NCI-H2171 treated with DMSO at 0.1 percent for 48 hours (cell line): ENCODE data around the gene ANAPC16.
"Not testable (repeated sequence)": the region's sequence is repeated elsewhere in the genome, so short reads cannot be mapped to it uniquely, and the experiment has no call there.

ENCODE experiments used
- DNase-seq: peaks from one replicate; lab custom pipeline; 2025; lab: John Stamatoyannopoulos, UW

The ANAPC16 gene

DNA sequence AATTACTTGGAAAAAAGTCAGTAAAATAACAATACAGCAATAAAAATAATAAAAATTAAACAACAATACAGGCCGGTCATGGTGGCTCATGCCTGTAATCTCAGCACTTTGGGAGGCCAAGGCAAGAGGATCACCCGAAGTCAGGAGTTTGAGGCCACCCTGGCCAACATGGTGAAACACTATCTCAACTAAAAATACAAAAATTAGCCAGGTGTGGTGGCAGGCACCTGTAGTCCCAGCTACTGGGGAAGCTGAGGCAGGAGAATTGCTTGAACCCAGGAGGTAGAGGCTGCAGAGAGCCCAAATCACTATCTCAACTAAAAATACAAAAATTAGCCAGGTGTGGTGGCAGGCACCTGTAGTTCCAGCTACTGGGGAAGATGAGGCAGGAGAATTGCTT, 4.0 kb upstream of the ANAPC16 start:
- DNase-seq, result not testable (repeated sequence)

DNA sequence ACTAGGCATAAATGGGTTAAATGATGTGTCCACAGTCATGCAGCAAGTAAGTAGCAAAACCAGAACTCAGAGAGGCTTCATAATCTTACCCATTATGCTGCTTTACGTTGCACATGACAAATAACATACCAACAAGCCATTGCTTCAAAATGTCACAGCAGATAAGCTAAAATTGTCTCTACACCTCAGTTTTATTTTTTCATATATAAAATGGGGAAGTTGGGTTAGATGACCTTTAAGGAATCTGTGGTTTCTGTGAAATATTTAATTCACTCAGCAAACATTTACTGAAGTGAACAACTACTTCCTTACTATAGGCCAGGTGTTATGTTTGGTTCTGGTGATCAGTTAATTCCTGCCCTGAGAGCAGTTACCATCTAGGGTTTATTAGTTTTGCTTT, 2.5 kb downstream of the ANAPC16 start:
- no peak for DNase-seq

DNA sequence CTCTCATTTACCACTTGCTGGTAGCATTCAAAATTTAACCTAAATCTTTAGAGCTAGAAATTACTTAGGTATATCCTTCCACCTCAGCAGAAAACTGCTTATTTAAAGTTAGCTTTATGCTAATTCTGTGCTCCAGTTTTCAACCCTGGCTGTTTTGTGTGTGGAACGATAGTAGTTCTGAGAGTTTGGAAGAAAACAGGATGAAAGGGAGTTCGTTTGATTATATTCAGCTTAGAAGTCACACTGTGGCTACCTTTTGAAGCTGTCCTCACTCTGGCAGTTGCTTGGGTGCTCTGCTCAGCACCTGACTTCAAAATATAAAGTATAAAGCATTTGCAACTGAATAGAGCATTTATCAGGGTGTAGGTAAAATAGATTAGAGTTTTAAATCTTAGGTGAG, 2.9 kb downstream of the ANAPC16 start:
- no peak for DNase-seq

DNA sequence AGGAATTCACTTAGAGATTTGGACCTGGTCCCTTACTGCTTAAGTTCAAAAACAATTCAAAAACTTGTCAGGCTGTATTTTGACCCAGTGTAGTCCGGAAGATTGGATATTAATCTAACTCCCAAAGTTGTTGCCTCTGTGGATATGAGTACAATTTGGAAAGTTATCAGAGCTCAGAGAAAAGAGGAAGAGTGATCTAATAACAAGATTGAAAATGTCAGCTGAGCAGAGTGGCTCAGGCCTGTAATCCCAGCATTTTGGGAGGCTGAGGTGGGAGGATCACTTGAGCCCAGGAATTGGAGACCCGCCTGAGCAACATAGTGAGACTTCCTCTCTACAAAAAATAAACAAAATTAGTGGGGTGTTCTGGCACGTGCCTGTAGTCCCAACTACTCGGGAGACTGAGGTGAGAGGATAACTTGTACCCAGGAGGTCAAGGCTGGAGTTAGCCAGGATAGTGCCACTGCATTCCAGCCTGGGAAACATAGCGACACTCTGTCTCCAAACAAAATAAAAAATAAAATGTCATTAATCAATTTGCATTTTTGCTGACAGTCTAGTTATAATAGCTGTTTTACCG, 3.5 kb downstream of the ANAPC16 start:
- no peak for DNase-seq

DNA sequence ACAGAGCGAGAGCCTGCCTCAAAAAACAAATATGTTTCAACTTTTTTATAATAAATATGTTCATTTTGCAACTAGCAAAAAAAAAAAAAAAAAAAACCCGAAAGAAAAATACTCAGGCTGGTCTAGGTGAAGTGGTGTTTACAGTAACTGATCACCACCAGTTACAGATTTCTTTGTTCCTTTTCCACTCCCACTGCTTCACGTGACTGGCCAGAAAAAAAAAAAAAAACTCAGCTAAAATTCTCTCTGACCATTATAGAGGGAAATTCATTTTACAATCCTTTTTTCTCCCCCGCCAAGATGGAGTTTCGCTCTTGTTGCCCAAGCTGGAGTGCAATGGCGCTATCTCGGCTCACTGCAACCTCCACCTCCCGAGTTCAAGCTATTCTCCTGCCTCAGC, 4.8 kb downstream of the ANAPC16 start:
- no peak for DNase-seq

DNA sequence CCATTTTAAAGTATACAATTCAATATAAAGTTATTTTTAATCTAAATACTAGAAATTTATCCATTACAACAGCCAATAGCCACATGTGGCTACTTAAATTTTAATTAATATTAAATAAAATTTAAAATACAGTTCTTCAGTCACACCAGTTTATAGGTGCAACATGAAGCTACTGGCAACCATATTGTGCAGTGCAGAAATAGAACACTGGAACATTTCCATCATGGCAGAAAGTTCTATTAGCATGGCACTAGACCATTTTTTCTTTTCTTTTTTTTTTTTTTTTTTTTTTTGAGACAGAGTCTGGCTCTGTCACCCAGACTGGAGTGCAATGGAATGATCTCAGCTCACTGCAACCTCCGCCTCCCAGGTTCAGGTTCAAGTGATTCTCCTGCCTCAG, 5.5 kb downstream of the ANAPC16 start:
- no peak for DNase-seq

DNA sequence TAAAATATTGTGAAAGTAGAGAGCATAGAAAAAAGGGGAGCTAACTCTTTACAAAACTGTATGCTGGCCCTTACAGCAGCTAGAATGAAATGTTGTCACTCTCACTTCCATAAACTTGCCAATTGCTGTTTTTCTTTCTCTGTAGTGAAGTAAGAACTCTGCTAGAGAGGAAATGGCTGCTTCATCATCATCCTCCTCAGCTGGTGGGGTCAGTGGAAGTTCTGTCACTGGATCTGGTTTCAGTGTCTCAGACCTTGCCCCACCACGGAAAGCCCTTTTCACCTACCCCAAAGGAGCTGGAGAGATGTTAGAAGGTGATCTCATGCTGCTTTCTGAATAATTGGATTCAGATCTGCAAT, 7.9 kb downstream of the ANAPC16 start:
- no peak for DNase-seq

DNA sequence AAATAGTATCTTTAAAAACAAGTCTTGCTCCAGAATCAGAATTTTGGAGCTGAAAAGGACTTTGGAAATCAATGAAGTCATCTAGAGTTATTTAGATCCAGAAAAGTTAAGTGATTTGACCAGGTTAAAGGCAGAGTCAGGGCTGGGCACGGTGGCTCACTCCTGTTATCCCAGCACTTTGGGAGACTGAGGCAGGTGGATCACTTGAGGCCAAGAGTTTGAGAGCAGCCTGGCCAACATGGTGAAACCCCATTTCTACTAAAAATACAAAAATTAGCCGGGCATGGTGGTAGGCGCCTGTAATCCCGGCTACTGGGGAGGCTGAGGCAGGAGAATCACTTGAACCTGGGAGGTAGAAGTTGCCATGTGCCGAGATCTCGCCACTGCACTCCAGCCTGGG, 8.4 kb downstream of the ANAPC16 start:
- not testable (repeated sequence) for DNase-seq

DNA sequence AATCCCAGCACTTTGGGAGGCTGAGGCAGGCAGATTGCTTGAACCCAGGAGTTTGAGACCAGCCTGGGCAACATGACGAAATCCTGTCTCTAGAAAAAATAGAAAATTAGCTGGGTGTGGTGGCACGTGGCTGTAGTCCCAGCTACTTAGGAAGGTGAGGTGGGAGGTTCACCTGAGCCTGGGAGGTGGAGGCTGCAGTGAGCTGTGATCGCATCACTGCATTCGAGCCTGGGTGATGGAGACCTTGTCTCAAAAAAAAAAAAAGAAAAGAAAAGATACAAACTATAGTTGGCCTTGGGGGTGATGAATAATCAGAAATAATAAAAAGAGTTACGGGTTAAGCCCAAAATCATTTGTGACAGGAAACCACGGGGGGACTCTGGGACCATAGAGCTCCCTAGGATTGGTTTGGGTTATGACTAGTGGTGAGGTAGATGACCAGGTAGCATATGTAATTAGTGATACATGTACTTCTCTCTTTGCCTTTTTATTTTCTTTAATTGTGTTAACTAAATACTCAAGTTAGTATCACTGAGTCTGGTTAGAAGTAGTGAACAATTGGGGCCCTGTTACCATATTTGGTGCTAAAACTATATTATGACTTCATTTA, 10.7 kb downstream of the ANAPC16 start:
- DNase-seq, result no peak

DNA sequence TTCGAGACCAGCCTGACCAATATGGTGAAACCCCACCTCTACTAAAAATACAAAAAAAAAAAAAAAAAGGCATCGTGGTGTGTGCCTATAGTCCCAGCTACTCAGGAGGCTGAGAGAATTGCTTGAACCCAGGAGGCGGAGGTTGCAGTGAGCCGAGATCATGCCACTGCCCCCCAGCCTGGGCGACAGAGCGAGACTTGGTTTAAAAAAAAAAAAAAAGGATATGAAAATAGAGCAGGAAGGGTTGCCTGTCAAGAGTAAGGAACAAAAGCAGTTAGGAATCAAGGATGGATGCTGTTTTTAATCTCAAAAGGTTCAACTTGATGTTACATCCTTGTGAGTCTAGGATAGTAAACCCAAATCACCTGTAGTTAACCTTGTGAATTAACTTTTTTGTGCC, 12.0 kb downstream of the ANAPC16 start:
- no peak for DNase-seq

DNA sequence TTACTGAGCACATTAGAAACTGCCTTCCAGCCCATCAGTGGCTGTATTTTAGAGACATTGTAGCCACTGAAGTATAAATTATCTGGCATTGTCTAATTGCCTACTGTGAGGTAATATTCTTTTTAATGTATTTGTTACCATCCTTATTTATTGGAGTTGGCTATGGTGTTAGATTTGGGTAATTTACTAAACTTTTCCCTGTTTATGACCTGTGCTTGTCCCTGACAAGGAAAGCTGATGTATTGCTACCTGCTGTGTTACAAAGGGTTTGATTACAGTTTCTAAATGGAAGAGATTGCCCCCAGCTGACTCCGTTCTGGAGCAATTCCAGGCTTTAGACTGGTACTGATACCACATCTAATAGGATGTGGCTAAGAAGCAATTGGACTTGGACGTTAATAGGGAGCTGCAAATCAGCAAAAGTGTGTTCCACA, 12.5 kb downstream of the ANAPC16 start:
- DNase-seq, result peak; percentile 32

DNA sequence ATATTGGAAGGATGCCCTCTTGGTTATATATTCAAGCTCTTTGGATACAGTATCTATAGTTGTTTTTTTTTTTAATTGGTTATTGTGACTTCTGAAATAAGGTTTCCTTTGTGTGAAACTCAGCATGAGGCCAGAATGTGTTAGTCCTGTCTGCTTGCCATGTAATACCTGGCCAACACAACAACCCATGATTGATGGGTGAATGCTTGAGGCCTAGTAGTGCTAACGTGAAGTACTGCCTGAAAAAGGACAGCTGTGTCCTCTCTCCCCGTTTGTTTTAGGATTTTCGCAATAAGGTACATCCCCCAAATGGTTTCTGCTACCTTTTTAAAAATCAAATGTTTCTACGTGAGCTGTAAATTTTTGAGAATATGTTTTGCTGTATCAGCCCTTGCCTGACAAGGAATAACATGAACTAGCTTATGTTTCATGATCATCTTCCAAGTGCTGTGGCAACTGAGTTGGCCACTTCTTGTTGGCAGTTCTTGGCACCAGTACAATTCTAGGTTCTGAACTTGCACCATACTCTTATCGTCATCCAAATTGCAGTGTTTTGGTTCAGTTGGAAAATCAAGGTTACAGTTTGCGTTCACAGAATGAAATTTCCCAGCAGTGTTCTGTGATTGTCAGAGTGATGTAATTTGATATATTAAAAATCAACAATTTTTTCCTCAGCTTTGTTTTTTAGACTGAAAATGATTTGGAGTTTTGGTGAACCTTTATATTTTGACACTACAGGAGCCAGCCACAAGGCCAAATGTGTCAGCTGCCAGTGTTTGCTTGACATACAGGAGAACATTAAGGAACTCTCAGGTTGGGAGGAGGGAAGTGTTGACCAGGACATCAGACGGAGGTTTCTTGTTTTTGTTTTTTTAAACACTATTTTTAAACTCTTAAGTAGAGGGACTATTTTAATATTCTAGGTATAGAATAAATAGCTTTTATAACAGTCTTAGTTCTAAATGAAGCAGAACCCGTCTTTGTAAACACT, 13.7 kb downstream of the ANAPC16 start:
- no peak for DNase-seq

DNA sequence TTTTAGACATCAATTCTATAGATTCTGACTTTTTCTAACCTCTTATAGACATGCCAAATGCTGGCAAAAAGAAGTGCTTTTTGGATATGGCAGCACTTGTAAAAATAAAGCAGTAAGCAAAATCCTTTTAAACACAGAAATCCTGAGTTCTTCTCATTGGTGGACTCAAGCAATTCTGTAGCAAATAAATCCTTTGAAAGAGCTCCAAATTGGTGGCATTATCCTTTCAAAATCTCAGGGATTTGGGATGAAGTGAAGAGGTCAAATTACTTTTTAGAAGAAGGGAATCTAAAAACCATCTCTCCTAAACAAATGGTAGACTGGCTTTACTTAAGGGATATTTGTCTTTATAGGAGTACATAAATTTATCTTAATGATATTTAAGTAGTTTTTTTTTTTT, 17.8 kb downstream of the ANAPC16 start:
- no peak for DNase-seq

DNA sequence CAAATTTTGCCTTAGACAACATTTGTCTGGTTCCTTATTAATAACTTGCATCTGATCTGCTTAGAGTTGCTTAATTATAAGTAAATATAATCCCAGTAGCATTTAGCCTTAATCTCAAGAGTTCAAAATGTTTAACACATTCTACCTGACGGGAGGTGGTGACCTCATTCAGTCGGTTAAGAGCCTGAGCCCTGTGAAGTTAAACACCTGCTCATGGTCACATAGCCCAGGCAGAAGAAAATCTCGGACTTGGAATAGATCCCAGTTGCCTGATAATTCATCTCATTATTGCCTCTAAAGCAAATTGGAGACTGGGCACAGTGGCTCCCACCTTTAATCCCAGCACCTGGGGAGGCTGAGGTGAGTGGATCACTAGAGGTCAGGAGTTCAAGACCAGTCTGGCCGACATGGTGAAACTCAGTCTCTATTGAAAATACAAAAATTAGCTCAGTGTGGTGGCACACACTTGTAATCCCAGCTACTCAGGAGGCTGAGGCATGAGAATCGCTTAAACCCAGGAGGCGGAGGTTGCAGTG, 18.8 kb downstream of the ANAPC16 start:
- DNase-seq, result no peak

DNA sequence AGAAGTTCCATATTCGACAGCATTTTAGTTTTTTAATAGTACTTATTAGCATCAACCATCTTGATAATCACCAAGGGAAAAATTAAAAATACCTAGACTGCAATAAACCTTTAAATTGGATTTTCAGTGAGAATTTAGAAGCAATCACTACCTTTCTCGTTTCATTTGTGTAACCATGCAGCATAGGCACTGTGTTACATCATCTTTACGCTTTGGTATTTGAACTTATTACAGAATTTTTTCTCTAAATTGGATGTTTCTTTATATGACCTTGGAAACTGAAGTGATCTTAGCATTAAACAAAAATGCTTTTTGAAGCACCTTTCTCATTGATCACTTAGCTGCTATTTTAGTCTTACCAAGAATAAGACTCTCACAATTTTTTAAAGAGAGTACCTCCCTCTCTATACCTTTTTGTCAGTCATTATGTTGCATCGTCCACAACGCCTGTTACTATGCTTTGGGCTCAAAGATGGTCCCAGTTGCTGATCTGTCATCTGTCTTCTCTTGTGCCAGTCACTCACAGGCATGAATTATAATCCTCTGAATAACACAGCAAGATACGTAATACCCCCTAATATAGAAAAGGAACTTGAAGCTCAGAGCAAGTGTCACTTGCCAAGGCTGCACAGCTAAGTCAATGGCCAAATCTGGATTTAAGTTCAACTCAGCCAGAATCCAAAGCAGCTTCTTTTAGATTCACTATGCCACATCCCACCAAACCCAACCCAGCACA, 19.9 kb downstream of the ANAPC16 start:
- DNase-seq, result no peak

DNA sequence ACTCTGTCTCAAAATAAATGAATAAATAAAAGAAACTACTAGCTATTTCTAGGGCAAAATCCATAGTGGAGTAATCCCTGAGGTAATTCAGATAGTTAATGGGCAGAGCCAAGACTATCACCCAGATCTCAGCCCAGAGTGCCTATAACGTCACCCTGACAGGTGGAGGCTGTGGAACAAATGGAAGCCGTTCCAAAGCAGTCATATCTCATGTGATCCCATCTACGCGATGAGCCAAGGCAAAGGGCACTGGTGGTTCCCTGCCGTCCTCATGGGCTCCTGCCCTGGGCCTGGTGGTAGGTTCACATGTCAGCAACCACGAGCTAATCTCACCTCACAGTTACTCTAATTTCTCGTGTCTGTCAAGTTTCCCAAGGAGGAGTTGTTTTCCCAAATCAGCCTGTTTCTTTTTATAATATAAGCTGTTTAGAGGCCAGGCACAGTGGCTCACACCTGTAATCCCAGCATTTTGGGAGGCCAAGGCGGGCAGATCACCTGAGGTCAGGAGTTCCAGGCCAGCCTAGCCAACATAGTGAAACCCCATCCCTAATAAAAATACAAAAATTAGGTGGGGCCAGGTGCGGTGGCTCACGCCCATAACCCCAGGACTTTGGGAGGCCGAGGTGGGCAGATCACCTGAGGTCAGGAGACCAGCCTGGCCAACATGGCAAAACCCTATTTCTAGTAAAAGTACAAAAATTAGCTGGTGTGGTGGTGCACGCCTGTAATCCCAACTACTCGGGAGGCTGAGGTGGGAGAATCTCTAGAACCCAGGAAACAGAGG, 22.8 kb downstream of the ANAPC16 start:
- no peak for DNase-seq

DNA sequence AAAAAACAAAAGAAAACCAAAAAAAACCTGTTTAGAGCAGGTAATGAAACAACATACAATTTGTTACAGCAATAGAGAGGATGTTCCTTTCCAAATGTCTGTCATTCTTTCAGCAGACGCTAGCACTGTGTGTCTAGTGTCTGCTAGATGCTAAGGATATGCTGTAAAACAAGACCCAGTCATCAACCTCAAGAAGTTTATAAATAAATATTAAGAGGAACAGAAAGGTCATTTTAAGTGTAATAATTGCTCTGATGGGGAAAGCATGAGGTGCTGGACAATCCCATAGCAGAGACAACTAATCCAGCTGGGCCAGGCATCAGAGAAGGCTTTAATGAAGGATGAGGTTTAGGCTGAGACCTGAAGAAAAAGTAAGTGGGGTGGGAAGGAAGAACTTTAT, 23.6 kb downstream of the ANAPC16 start:
- DNase-seq, result no peak

DNA sequence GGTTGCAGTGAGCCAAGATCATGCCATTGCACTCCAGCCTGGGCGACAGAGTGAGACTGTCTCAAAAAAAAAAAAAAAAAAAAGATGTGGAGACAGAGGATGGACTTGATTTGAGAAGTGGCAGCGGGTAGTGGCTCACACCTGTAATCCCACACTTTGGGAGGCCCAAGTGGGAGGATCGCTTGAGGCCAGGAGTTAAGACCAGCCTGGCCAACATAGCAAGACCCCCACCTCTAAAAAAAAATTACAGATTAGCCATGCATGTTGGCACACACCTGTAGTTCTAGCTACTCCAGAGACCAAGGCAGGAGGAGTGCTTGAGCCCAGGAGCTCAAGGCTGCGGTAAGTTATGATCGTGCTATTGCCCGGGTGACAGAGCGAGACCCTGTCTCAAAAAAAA, 24.6 kb downstream of the ANAPC16 start:
- DNase-seq, result no peak

DNA sequence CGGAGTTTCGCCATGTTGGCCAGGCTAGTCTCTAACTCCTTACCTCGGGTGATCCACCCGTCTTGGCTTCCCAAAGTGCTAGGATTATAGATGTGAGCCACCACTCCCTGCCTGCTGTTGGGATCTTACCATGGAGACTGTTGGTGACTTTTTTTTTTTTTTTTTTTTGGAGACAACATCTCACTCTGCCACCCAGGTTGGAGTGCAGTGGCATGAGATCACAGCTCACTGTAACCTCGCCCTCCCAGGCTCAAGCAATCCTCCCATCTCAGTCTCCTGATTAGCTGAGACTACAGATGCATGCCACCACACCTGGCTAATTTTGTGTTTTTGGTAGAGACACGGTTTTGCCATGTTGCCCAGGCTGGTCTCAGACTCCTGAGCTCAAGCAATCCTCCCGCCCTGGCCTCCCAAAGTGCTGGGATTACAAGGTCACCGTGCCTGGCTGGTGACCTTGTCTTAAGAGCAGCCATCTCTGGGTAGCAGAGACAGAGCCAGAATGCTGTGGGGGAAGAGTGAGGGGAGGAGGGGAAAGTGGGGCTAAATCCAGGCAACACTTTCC, 26.0 kb downstream of the ANAPC16 start:
- no peak for DNase-seq

DNA sequence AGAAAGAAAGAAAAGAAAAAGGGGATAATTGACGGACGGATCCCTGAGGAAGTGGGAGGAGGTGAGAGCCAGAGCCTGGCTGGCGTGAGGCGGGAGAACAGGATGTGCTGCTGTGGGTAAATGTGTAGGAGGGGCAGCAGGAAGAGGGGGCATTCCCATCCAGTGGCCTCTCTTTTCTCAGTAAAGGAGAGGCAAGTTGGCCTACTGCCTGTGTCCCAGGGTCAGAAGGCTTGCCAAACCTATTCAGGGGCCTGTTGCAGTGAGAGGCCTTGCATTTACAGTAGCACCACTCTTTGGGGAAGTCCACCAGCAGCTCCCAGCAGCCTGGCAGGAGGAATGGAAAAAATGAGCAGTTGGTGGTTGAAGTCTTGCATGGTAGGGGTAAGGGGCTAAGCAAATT, 26.9 kb downstream of the ANAPC16 start:
- DNase-seq, result no peak

DNA sequence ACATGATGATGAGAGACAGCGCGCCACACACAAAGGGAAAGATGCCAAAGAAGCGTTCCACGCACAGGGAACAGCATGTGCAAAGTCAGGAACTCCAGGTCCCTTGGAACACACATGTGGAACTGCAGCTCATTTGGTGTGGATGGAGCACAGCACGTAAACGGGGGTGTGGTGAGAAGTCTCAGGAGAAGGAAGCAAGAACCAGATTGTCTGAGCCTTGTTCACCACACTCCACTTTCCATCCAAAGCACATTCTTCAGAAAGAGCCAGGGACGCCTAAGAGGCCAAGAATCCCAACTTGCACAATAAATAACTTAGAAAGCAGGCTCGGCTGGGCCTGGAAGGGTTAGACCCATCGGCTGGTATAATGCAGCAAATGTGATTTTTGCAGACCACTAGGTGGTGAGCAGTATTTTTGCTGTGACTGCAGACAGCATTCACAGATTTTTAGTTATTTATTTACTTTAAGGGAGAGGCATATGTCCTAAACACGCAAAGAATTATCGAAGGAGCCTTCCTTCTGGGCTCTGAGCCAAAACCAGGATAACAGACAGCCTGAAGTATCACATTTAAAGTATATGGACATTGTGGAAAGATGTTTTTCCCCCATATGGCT, 28.1 kb downstream of the ANAPC16 start:
- DNase-seq, result peak; percentile 78
